Stimulated activated CD8-positive, alpha-beta memory T cell treated with anti-CD3 and anti-CD28 coated beads, Interleukin-15, amount 100 ng/mL, for 24 hours (primary cell): ENCODE results near the gene AGBL3.
A peak's percentile ranks its signal among the peaks of the same experiment; 100 is the strongest.

Experiments used
- DNase-seq: peaks from one replicate; pipeline ENCODE4 v3.0.0-alpha.2; 2020; ENCODE audit warnings: low read depth

The AGBL3 gene

DNA sequence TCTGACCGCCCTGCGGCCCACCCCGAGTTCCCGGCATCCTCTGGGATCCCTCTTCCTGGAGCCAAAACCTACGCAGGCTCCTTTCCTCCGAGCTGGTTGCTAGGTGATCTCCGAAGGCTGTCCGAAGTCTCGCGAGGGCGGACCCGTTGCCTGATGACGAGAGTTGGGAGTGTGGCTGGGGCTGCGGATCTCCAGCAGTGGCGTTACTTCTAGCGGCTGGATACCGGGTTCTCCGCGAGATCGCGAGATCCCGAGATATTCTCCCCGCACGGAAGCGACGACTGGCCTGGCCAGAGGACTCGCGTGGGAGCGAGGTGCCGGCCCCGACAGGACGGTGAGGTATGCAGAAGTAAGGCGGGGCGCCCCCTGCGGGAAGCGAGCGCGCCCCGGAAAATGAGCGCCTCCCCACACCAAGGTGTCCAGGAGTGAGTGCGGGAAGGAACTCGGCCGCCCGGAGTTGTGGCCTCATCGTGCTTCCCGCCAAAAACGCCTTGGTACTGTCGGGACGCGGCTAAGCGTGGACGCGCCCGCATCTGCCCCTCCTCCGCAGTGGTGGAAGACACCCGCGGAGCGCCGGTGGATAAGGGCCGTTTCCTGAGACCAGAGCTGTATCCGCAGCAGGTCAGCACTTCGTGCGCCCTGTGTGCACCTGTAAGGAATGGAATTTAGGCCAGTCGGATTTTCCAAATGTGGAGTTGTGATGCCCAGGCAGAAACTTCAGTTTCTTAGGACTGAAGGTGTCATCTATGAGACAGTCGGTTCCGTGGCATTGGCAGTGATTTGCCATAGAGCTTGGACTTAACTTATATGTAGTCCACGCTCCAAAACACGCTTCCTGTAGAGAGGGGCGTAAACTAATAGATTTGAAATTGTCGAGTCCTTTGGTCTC, at the start of gene AGBL3:
Gene AGBL3 (plus strand): TSS at position 146 of the 889 bp plus-strand sequence. CDS start 1,426 bp downstream, outside the sequence.
- DNase-seq = peak; percentile 65

GRCh38 chr7:134936893-134937510, 49.3 kb upstream of the AGBL3 start:
- DNase-seq = no peak

- DNase-seq = no peak
Measured at GRCh38 chr7:134938141-134938540, 48.2 kb upstream of the AGBL3 start.

DNA sequence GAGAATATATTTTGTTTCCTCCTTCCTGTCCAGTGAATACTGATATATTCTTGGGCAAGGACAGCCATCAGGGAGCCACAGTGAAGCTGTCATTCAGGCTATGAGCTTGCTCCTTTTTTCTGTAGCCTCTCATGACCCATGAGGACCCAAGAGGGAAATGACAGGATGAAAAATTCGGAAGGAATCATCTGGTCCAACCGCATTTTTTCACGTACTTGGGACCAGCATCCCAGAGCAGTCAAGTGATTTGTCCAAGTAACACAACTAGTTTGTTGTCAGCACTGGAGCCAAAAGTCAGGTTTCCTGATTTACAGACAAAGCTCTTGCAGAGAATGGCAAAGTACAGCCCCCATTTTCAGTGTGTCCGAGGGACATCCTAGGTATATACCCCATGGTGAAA, 47.2 kb upstream of the AGBL3 start:
- no peak for DNase-seq

DNA sequence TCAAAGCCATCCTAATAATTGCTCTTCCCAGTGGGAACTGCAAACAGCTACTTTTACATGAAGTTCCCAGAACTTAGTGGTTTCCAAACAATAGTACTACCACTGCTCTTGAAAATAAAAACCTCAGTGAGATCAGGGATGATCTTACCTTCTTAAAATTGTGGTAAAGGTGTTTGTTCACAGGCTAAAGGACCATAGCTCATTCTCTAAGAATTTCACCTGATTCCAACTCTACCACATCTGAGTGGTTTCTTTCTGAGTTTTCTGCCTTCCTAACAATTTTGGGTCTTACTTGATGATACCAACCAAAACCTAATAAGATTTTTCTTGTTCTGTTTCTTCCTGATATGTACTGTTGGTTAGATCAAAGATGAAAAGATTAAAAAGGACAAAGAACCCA, 45.6 kb upstream of the AGBL3 start:
- DNase-seq = no peak

GRCh38 chr7:134941185-134941900, 45.0 kb upstream of the AGBL3 start:
- no peak for DNase-seq

- DNase-seq = no peak
Measured at GRCh38 chr7:134941952-134942351, 44.4 kb upstream of the AGBL3 start.

GRCh38 chr7:134942690-134943466, 43.4 kb upstream of the AGBL3 start:
- no peak for DNase-seq

DNA sequence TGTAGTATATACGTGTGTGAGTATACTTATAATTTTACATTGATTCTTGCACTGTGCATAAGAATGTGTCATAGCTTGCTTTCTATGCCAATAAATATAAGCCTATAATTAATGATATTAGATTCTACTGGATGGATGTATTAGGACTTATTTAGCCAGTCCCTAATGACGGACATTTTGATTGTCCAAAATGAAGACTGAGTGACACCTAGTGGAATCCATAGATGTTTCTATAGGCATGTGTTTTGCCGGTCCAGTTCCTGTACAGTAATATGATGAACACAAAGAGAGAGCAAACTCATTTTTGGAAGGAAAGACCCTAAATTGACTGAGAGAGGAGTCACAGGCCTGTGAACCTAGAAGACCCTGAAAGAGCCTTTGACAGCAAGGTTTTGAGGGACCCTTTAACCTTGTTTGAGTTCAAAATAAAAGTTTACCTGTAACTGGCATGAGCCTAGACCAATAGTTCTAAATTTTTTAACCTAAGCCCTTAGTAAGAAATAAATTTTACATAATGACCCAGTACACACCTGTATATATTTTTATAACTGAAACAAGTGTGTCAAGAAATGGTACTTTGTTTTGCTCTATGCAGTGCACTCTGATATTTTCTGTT, 42.4 kb upstream of the AGBL3 start:
- no peak for DNase-seq

DNA sequence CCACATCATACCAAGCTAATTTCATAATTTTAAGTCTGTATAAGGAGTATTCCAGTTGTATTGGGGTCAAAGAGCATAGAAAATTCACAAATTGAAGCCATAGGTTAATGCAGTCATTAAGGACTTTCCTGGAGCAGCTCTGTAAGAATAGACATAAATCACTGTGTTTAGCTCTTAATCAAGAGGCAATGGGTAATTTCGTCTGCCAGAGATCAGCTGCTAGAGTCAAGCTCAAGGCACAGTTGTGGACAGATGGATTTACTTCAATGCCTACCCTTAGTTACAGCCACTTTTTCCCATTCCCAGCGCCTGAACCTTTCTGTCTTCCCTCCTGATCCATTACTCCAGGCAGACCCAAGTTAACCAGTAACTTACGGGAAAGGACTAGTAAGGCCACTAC, 40.6 kb upstream of the AGBL3 start:
- DNase-seq = no peak

DNA sequence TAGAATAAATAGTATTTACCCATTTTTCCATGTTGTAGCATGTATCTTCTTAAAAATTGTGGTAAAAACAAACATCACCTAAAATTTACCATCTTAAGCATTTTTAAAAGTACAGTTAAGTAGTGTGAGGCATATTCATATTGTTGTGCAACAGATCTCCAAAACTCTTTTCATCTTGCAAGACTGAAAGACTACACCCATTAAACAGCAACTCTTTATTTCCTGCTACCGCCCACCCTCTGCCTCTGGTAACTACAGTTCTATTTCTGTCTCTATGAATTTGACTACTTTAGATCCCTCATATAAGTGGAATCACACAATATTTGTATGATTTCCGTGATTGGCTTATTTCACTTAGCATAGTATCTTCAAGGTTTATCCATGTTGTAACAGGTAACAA, 40.0 kb upstream of the AGBL3 start:
- DNase-seq = no peak

DNA sequence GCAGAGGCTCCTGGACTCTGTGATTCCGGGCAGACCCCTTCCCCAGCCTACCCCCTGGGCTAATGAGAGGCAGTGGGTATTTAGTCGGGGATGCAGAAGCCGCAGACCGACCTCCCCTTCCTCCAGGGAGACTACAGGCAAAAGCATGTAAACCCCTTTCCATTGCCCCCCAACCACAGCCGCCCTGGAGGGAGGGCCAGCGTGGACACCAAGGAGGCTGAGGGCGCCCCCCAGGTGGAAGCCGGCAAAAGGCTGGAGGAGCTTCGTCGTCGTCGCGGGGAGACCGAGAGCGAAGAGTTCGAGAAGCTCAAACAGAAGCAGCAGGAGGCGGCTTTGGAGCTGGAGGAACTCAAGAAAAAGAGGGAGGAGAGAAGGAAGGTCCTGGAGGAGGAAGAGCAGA, 39.0 kb upstream of the AGBL3 start:
- no peak for DNase-seq

- DNase-seq = no peak
Measured at GRCh38 chr7:134947831-134948230, 38.5 kb upstream of the AGBL3 start.

- no peak for DNase-seq
Measured at GRCh38 chr7:134948246-134948645, 38.1 kb upstream of the AGBL3 start.

DNA sequence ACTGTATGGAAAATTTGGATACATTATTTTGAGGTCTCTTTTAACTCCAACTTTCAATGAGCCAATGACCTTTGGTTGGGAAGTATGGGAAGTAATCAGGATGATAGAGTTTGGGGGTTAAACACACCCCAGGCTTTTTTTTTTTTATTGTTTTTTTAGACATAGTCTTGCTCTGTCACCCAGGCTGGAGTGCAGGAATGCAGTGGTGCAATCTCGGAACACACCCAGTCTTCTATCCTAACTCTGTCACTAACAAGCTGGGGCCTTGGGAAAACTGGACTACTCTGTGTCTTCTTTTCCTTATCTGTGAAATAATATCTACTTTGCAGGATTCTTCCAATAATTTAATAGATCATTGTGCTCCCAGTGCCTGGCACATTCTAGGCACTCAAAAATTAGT, 37.6 kb upstream of the AGBL3 start:
- no peak for DNase-seq

- no peak for DNase-seq
Measured at GRCh38 chr7:134949171-134949570, 37.1 kb upstream of the AGBL3 start.

- DNase-seq = no peak
Measured at GRCh38 chr7:134954197-134955082, 31.9 kb upstream of the AGBL3 start.

DNA sequence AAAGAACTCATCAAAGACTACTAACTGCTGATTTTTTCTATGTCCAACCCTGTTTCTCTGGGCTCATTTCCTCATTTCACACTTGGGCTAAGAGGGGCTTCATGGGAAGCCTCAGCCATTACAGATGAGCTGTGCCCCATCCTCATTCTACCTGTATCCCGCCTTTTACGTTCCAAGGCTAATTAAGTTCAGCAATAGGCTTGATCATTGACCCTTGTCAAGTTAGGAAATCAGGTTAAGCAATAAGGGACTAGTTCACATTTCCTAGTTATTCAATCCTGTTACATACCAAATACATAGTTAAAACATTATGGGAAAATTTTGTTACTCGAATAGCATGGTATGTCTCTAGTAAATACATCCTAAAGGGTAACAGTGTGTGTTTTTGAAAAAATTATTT, 29.3 kb upstream of the AGBL3 start:
- no peak for DNase-seq

DNA sequence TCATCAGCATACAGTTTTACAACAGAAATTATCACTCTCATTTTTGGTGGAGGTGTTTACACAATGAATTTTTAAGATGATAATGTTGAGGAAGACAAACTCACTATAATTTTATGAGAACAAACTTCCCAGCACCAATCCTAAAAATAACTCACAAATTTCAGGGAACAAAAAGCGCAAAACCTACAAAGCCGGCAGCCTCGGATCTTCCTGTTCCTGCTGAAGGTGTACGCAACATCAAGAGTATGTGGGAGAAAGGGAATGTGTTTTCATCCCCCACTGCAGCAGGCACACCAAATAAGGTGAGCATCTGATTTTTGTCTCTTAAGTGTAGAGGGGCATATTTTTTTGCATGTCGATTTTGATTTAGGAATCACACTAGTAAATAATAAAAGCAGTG, 26.5 kb upstream of the AGBL3 start:
- DNase-seq = no peak

GRCh38 chr7:134962270-134962780, 24.0 kb upstream of the AGBL3 start:
- no peak for DNase-seq
